K562 (cell line): ENCODE measurements around the gene SRRT. TPM values are rescaled to one million over a fixed set of nuclear protein-coding genes. Genes with fewer than 3 reads are reported as not detected.

Experiments used
- ATAC-seq: fragments of 200-7000 bp; cut with Tn5 transposase; 3 replicates; pipeline ENCODE4 v1.9.1; 2020; ENCODE audit warnings: moderate library complexity
- BruUV-seq: library from RNA; stranded (reverse); fragments of 400-500 nt; replicated peaks from 2 replicates; lab custom pipeline; 2021; lab: Mats Ljungman, UMichigan
- CTCF ChIA-PET: fragments of 300-600 bp; formaldehyde crosslinking; extraction: SDS; loops from one replicate; lab custom pipeline; 2021; ENCODE audit warnings: low intra/inter-chr PET ratio; lab: Yijun Ruan, JAX
- POLR2A ChIA-PET: fragments of 300-600, 350-650 bp; sonication (Branson Sonifier 250); formaldehyde crosslinking; extraction: SDS; loops from one replicate; lab custom pipeline; 2021; ENCODE audit warnings: antibody characterized with exemption, inconsistent platforms; lab: Yijun Ruan, JAX
- DNase-seq, 4 experiments: peaks; one replicate each; pipeline versions ENCODE4 v3.0.0 to v3.0.0-alpha.2; 2011 to 2018; ENCODE audit warnings: low spot score in 3 of 4, mixed read lengths in 3 of 4; ENCODE audit errors: extremely low read depth in 1 of 4
- FAIRE-seq: peaks from 2 replicates; lab custom pipeline; 2011; peaks lifted over from hg19 to GRCh38; lab: Jason Lieb, UNC
- H2AFZ ChIP-seq: 2 replicates; pipeline ENCODE4 v1.6.0; 2011; ENCODE audit warnings: low read depth, low read length, control low read depth, inconsistent platforms
- H3K27ac ChIP-seq: fragments of 200-600 bp; 3 replicates; pipeline ENCODE4 v1.8.0; 2011; ENCODE audit warnings: low read depth, mild to moderate bottlenecking, control low read depth, inconsistent platforms, low read length, moderate library complexity, mixed read lengths; ENCODE audit errors: extremely low read depth
- H3K27me3 ChIP-seq, 2 experiments: fragments of 300-600 bp in 1 of 2; 2 replicates in 1 of 2; 3 replicates in 1 of 2; pipeline versions ENCODE4 v1.6.0 to v1.8.0; 2011; ENCODE audit warnings: inconsistent platforms in 2 of 2, low read length in 2 of 2, mild to moderate bottlenecking in 1 of 2, mixed read lengths in 1 of 2, moderate library complexity in 1 of 2; ENCODE audit not compliant: control insufficient read depth in 2 of 2, insufficient read depth in 2 of 2
- H3K36me3 ChIP-seq: fragments of 300-600 bp; 3 replicates; pipeline ENCODE4 v1.8.0; 2011; ENCODE audit warnings: mild to moderate bottlenecking, low read length, inconsistent platforms; ENCODE audit not compliant: control insufficient read depth, insufficient read depth
- H3K4me1 ChIP-seq, 2 experiments: fragments of 200-600 bp in 1 of 2; replicated peaks in 1 of 2; 2 replicates in 1 of 2; 3 replicates in 1 of 2; pipeline versions ENCODE4 v1.5.1 to v1.8.0; 2011; ENCODE audit warnings: inconsistent platforms in 2 of 2, low read length in 2 of 2, mild to moderate bottlenecking in 1 of 2, mixed read lengths in 1 of 2, moderate library complexity in 1 of 2; ENCODE audit not compliant: control insufficient read depth in 2 of 2, insufficient read depth in 2 of 2
- H3K4me2 ChIP-seq: 2 replicates; pipeline ENCODE4 v1.6.1; 2011; ENCODE audit warnings: low read length, control low read depth, inconsistent platforms, mixed read lengths; ENCODE audit not compliant: insufficient read depth
- H3K4me3 ChIP-seq: fragments of 200-600 bp; sonication (generic), shearing (Covaris generic); 2 replicates; pipeline ENCODE4 v1.5.1; 2016; ENCODE audit warnings: control low read depth, inconsistent platforms
- H3K79me2 ChIP-seq: fragments of 200-600 bp; 3 replicates; pipeline ENCODE4 v1.8.0; 2011; ENCODE audit warnings: low read length, inconsistent platforms; ENCODE audit not compliant: control insufficient read depth, insufficient read depth
- H3K9ac ChIP-seq, 2 experiments: 2 replicates each; pipeline versions ENCODE4 v1.6.0 to v1.6.1; 2011; ENCODE audit warnings: low read depth in 2 of 2, low read length in 2 of 2, control low read depth in 1 of 2, inconsistent platforms in 1 of 2, mild to moderate bottlenecking in 1 of 2, mixed read lengths in 1 of 2; ENCODE audit not compliant: insufficient read depth in 1 of 2
- H3K9me1 ChIP-seq: one replicate; pipeline ENCODE4 v1.6.0; 2011; ENCODE audit warnings: inconsistent platforms, mild to moderate bottlenecking, low read length, moderate library complexity; ENCODE audit not compliant: control insufficient read depth, insufficient read depth
- H3K9me3 ChIP-seq: replicated peaks from 2 replicates; pipeline ENCODE4 v1.5.1; 2011; ENCODE audit warnings: low read depth, low read length, inconsistent platforms; ENCODE audit not compliant: control insufficient read depth, insufficient read depth
- H4K20me1 ChIP-seq: replicated peaks from 2 replicates; pipeline ENCODE4 v1.6.1; 2011; ENCODE audit warnings: low read length, inconsistent platforms, mixed read lengths; ENCODE audit not compliant: control insufficient read depth, insufficient read depth
- ASH1L ChIP-seq: fragments of 450-650 bp; IDR thresholded peaks from 2 replicates; pipeline ENCODE4 v1.6.1; 2018; ENCODE audit warnings: borderline replicate concordance, mild to moderate bottlenecking, low read depth; ENCODE audit not compliant: partially characterized antibody
- ETV1 ChIP-seq: fragments of 450-650 bp; conservative IDR thresholded peaks from 2 replicates; pipeline ENCODE4 v1.6.1; 2016; ENCODE audit warnings: missing genetic modification characterization, control low read depth, low read depth, missing compliant biosample characterization
- ILF3 ChIP-seq: fragments of 450-650 bp; IDR thresholded peaks from 2 replicates; pipeline ENCODE4 v1.6.1; 2018; ENCODE audit warnings: antibody characterized with exemption, mild to moderate bottlenecking, moderate library complexity, borderline replicate concordance
- MTA2 ChIP-seq: fragments of 450-650 bp; IDR thresholded peaks from 2 replicates; pipeline ENCODE4 v1.6.1; 2016; ENCODE audit warnings: low read depth
- WGBS: fragments of 100-300 bp; shearing (Covaris generic); methylation state at CpG from one replicate; pipeline ENCODE4 v1.1.6; 2016; ENCODE audit warnings: low coverage, mixed read lengths; ENCODE audit not compliant: insufficient coverage; ENCODE audit errors: missing lambda C conversion rate; 5-methylcytosine and 5-hydroxymethylcytosine counted together
- in situ Hi-C: fragments of 300-500 bp; cut with MboI; formaldehyde crosslinking; loops from 4 replicates; pipeline ENCODE4 v1.15.0; 2018; ENCODE audit warnings: inconsistent platforms, mixed read lengths
- intact Hi-C: fragments of 100-400 bp; cut with micrococcal nuclease; formaldehyde crosslinking; loops from 2 replicates; pipeline ENCODE4 v1.14.2; 2022
- polyA plus RNA-seq, 8 experiments: library from polyadenylated mRNA; depleted of rRNA in 4 of 8; stranded (reverse) in 5 of 8; unstranded in 3 of 8; fragments of >200 nt; fragmentation: Nextera tagmentation in 2 of 8; fragmentation: Illumina TruSeq in 1 of 8; extraction: Ambion mirVana in 2 of 8; extraction: Trizol in 1 of 8; gene quantifications; 2 replicates each; pipeline versions ENCODE4 v1.2.1 to v1.2.3, GENCODE V29; 2011 to 2014; ENCODE audit warnings: inconsistent platforms in 1 of 8, missing spikeins in 1 of 8
- total RNA-seq, 7 experiments: library from RNA; depleted of rRNA in 6 of 7; stranded (reverse); fragments of >200 nt in 6 of 7; fragmentation: Illumina TruSeq in 2 of 7; extraction: Trizol in 2 of 7; gene quantifications; 2 replicates each; pipeline versions ENCODE4 v1.2.1 to v1.2.3, GENCODE V29; 2011 to 2021; ENCODE audit warnings: low replicate concordance in 1 of 7
- TF ChIP-seq, protein P1 (sequence below): IDR thresholded peaks from 2 replicates; pipeline ENCODE4 v1.6.1; 2016; ENCODE audit warnings: missing genetic modification characterization, missing compliant biosample characterization
- TF ChIP-seq, protein P2 (sequence below): fragments of 250-450 bp; sonication (Bioruptor Pico); IDR thresholded peaks from 2 replicates; pipeline ENCODE4 v1.4.0; 2020; ENCODE audit warnings: mild to moderate bottlenecking, moderate library complexity
- TF ChIP-seq, protein P3 (sequence below): fragments of 450-650 bp; IDR thresholded peaks from 2 replicates; pipeline ENCODE4 v1.7.1; 2018; ENCODE audit warnings: mild to moderate bottlenecking, low read depth; ENCODE audit not compliant: partially characterized antibody
- TF ChIP-seq, protein P4 (sequence below): fragments of 250-450 bp; sonication (Bioruptor Pico); IDR thresholded peaks from 2 replicates; pipeline ENCODE4 v1.8.0; 2022; ENCODE audit warnings: moderate library complexity, mild to moderate bottlenecking, inconsistent platforms

The SRRT gene
- total and polyA plus RNA-seq, 9 of the 15 experiments (the other 6 are each of a cell fraction or from before 2014, with no cell fraction given): 10.3 to 263 (median 84.4) TPM

DNA sequence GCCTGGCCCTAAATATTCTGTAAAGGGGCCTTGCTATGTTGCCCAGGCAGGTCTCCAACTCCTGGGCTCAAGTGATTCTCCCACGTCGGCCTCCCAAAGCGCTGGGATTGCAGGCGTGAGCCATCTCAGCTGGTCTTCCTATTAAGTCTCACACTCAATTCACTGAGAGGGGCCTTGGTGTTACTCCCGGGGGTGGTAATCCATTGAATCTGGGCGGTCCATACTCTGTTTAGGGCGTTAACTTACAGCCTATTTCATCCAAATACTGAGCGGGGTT lies 665 bp upstream of the SRRT start:
- no peaks in the 10 kb centered on the region for H3K9me3 ChIP-seq
- H3K4me2 ChIP-seq: peak overlapping the region; percentile 100
- intact Hi-C loops (no loop called here), in situ Hi-C loops (no loop called here)
- peak overlapping the region; percentile 94 to 98 for H3K9ac ChIP-seq
- peaks cover 6% of the 10 kb centered on the region; the same call in 1 of the 2 replicates for H4K20me1 ChIP-seq
- H3K79me2 ChIP-seq: peaks cover 58% of the 10 kb centered on the region
- peaks cover 20 to 48% of the 10 kb centered on the region in 2 experiments; a peak in 4 of 5 replicates for H3K4me1 ChIP-seq
- H2AFZ ChIP-seq: peak overlapping the region; percentile 88
- no peaks in the 10 kb centered on the region for H3K27me3 ChIP-seq
- peak; percentile 11 for FAIRE-seq
- peak overlapping the region; percentile 96 for H3K27ac ChIP-seq
- 18% methylated on average over 8 of the region's 8 CpGs for WGBS
- peak; percentile 23 for ATAC-seq
- peaks cover 88% of the 10 kb centered on the region for H3K36me3 ChIP-seq
- no peaks in the 10 kb centered on the region for H3K9me1 ChIP-seq
- peak overlapping the region; percentile 100 for H3K4me3 ChIP-seq
- DNase-seq: no peak
- BruUV-seq: no TSS peak
- ChIA-PET POLR2A (interaction anchor here (0.7 to 6.2 kb wide), 6 partner anchors 13 to 202 kb away, joined by 3 to 144 read pairs (median 4); partner anchors contain the start of genes SLC12A9 and UFSP1), CTCF (no interaction called here)
- TF ChIP-seq, protein P1, sequence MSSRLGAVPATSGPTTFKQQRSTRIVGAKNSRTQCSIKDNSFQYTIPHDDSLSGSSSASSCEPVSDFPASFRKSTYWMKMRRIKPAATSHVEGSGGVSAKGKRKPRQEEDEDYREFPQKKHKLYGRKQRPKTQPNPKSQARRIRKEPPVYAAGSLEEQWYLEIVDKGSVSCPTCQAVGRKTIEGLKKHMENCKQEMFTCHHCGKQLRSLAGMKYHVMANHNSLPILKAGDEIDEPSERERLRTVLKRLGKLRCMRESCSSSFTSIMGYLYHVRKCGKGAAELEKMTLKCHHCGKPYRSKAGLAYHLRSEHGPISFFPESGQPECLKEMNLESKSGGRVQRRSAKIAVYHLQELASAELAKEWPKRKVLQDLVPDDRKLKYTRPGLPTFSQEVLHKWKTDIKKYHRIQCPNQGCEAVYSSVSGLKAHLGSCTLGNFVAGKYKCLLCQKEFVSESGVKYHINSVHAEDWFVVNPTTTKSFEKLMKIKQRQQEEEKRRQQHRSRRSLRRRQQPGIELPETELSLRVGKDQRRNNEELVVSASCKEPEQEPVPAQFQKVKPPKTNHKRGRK: no peak
- TF ChIP-seq, protein P2, sequence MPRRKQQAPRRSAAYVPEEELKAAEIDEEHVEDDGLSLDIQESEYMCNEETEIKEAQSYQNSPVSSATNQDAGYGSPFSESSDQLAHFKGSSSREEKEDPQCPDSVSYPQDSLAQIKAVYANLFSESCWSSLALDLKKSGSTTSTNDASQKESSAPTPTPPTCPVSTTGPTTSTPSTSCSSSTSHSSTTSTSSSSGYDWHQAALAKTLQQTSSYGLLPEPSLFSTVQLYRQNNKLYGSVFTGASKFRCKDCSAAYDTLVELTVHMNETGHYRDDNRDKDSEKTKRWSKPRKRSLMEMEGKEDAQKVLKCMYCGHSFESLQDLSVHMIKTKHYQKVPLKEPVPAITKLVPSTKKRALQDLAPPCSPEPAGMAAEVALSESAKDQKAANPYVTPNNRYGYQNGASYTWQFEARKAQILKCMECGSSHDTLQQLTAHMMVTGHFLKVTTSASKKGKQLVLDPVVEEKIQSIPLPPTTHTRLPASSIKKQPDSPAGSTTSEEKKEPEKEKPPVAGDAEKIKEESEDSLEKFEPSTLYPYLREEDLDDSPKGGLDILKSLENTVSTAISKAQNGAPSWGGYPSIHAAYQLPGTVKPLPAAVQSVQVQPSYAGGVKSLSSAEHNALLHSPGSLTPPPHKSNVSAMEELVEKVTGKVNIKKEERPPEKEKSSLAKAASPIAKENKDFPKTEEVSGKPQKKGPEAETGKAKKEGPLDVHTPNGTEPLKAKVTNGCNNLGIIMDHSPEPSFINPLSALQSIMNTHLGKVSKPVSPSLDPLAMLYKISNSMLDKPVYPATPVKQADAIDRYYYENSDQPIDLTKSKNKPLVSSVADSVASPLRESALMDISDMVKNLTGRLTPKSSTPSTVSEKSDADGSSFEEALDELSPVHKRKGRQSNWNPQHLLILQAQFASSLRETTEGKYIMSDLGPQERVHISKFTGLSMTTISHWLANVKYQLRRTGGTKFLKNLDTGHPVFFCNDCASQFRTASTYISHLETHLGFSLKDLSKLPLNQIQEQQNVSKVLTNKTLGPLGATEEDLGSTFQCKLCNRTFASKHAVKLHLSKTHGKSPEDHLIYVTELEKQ: no peak
- TF ChIP-seq, protein P3, sequence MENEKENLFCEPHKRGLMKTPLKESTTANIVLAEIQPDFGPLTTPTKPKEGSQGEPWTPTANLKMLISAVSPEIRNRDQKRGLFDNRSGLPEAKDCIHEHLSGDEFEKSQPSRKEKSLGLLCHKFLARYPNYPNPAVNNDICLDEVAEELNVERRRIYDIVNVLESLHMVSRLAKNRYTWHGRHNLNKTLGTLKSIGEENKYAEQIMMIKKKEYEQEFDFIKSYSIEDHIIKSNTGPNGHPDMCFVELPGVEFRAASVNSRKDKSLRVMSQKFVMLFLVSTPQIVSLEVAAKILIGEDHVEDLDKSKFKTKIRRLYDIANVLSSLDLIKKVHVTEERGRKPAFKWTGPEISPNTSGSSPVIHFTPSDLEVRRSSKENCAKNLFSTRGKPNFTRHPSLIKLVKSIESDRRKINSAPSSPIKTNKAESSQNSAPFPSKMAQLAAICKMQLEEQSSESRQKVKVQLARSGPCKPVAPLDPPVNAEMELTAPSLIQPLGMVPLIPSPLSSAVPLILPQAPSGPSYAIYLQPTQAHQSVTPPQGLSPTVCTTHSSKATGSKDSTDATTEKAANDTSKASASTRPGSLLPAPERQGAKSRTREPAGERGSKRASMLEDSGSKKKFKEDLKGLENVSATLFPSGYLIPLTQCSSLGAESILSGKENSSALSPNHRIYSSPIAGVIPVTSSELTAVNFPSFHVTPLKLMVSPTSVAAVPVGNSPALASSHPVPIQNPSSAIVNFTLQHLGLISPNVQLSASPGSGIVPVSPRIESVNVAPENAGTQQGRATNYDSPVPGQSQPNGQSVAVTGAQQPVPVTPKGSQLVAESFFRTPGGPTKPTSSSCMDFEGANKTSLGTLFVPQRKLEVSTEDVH: no peak
- TF ChIP-seq ETV1 (tag) (no peak), ILF3 (0 out of 2 replicates have a peak, but pooled peaks have one; percentile 63), MTA2 (no peak), ASH1L (no peak)
- TF ChIP-seq, protein P4, sequence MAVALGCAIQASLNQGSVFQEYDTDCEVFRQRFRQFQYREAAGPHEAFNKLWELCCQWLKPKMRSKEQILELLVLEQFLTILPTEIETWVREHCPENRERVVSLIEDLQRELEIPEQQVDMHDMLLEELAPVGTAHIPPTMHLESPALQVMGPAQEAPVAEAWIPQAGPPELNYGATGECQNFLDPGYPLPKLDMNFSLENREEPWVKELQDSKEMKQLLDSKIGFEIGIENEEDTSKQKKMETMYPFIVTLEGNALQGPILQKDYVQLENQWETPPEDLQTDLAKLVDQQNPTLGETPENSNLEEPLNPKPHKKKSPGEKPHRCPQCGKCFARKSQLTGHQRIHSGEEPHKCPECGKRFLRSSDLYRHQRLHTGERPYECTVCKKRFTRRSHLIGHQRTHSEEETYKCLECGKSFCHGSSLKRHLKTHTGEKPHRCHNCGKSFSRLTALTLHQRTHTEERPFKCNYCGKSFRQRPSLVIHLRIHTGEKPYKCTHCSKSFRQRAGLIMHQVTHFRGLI (CRISPR knock-in tag): no peak
